ENCODE data around the gene ILF2.
A peak's percentile ranks its signal among the peaks of the same experiment; 100 is the strongest.
"Not testable (repeated sequence)": the region's sequence is repeated elsewhere in the genome, so short reads cannot be mapped to it uniquely, and the experiment has no call there.

Gene ILF2

GRCh38 chr1:153678519-153679336 is 7.9 kb upstream of the ILF2 start, which contains the start of gene NPR1:
TSS of gene NPR1 (plus strand) at chr1:153678688. CDS start at chr1:153679109, 421 bp downstream.
- DNase-seq, result peak; percentile 51

- DNase-seq, result peak; percentile 63
Measured at GRCh38 chr1:153677718-153678518, 7.1 kb upstream of the ILF2 start.

- no peak for DNase-seq
Measured at GRCh38 chr1:153673511-153673910, 2.7 kb upstream of the ILF2 start.

GRCh38 chr1:153671628-153672353 is 998 bp upstream of the ILF2 start:
- peak; percentile 71 for DNase-seq

- DNase-seq, result peak; percentile 39
Measured at GRCh38 chr1:153670257-153670858, 435 bp downstream of the ILF2 start.

- DNase-seq, result no peak
Measured at GRCh38 chr1:153669606-153670005, 1.2 kb downstream of the ILF2 start.

- not testable (repeated sequence) for DNase-seq
Measured at GRCh38 chr1:153668672-153669071, 2.1 kb downstream of the ILF2 start.

GRCh38 chr1:153667439-153667838 is 3.4 kb downstream of the ILF2 start:
- DNase-seq, result no peak

GRCh38 chr1:153663211-153663610 is 7.6 kb downstream of the ILF2 start:
- DNase-seq, result no peak

- no peak for DNase-seq
Measured at GRCh38 chr1:153662269-153662668, 8.5 kb downstream of the ILF2 start.

GRCh38 chr1:153661111-153661708 is 9.6 kb downstream of the ILF2 start:
- DNase-seq, result no peak

GRCh38 chr1:153659656-153660055 is 11.1 kb downstream of the ILF2 start:
- no peak for DNase-seq

- no peak for DNase-seq
Measured at GRCh38 chr1:153659175-153659534, 11.6 kb downstream of the ILF2 start.

- peak; percentile 95 for DNase-seq
Measured at GRCh38 chr1:153658400-153659174, 12.2 kb downstream of the ILF2 start, which contains the start of gene SNAPIN. TSS of gene SNAPIN (plus strand) at chr1:153658703. CDS start at chr1:153658744, 41 bp downstream.

GRCh38 chr1:153655333-153655732 is 15.5 kb downstream of the ILF2 start:
- no peak for DNase-seq

- DNase-seq, result no peak
Measured at GRCh38 chr1:153652805-153653500, 17.8 kb downstream of the ILF2 start.

- DNase-seq, result no peak
Measured at GRCh38 chr1:153651771-153652170, 19.0 kb downstream of the ILF2 start.

GRCh38 chr1:153649863-153650235 is 20.9 kb downstream of the ILF2 start:
- DNase-seq, result peak; percentile 16

- no peak for DNase-seq
Measured at GRCh38 chr1:153649137-153649862, 21.5 kb downstream of the ILF2 start.

- no peak for DNase-seq
Measured at GRCh38 chr1:153648000-153648643, 22.7 kb downstream of the ILF2 start.
